ENCODE data around the gene UTS2B. TPM values are rescaled to one million over a fixed set of nuclear protein-coding genes. Genes with fewer than 3 reads are reported as not detected.

UTS2B gene
- total and polyA plus RNA-seq, 4 donors = 0.10 to 0.76 TPM; not detected in 2

GRCh38 chr3:191236646-191237045 lies 93.7 kb downstream of the UTS2B start:
- DNase-seq (ENCODE audit: low spot score) = no peak

GRCh38 chr3:191235331-191236314 lies 94.7 kb downstream of the UTS2B start:
- WGBS = 86% methylated on average over 4 of the region's 4 CpGs
- DNase-seq (ENCODE audit: low spot score) = no peak
- H3K9me3 ChIP-seq (ENCODE audit: control insufficient read depth in 4 of 4, low read length in 3 of 4) = no peaks in the 10 kb centered on the region
- no peak overlapping the region for H3K27ac ChIP-seq (ENCODE audit: low read depth in 1 of 2, low read length in 2 of 2)
- no peak overlapping the region for H3K4me3 ChIP-seq (ENCODE audit: low read depth in 1 of 3, low read length in 3 of 3)
- H3K9ac ChIP-seq (ENCODE audit: low read depth in 1 of 2, low read length in 2 of 2) = no peak overlapping the region
- H3K36me3 ChIP-seq (ENCODE audit: control insufficient read depth in 4 of 4, insufficient read depth in 3 of 4, low read depth in 1 of 4, low read length in 3 of 4) = no peaks in the 10 kb centered on the region
- no peaks in the 10 kb centered on the region for H3K4me1 ChIP-seq (ENCODE audit: control insufficient read depth in 4 of 4, insufficient read depth in 4 of 4, low read length in 3 of 4)
- TF ChIP-seq YY1 (IDR thresholded peaks at IDR 0.05) = no peak
- TF ChIP-seq TAF1 (conservative IDR thresholded peaks at IDR 0.05) = no peak
- no peak for TF ChIP-seq REST (IDR thresholded peaks at IDR 0.05)
- TF ChIP-seq RAD21 (IDR thresholded peaks at IDR 0.05) = no peak
- TF ChIP-seq FOXA2 (IDR thresholded peaks at IDR 0.05) = no peak
- TF ChIP-seq HNF4G (IDR thresholded peaks at IDR 0.05) = no peak
- no peak for TF ChIP-seq JUND (IDR thresholded peaks at IDR 0.05)
- no peak for TF ChIP-seq ATF3 (IDR thresholded peaks at IDR 0.05)
- no peak for TF ChIP-seq ZBTB33 (IDR thresholded peaks at IDR 0.05)
- TF ChIP-seq NR2F2 (IDR thresholded peaks at IDR 0.05) = no peak
- TF ChIP-seq RXRA (IDR thresholded peaks at IDR 0.05) = no peak
- TF ChIP-seq EGR1 (IDR thresholded peaks at IDR 0.05; ENCODE audit: low read depth in 2 of 2) = no peak
- no peaks in the 10 kb centered on the region for H3K27me3 ChIP-seq (ENCODE audit: control insufficient read depth in 4 of 4, insufficient read depth in 4 of 4, low read length in 3 of 4)

More at GRCh38 chr3:191236646-191237045, 93.7 kb downstream of the UTS2B start:
- Histone ChIP-seq H3K36me3 (ENCODE audit: control insufficient read depth in 4 of 4, insufficient read depth in 3 of 4, low read depth in 1 of 4, low read length in 3 of 4) (no peaks in the 10 kb centered on the region), H3K4me1 (ENCODE audit: control insufficient read depth in 4 of 4, insufficient read depth in 4 of 4, low read length in 3 of 4) (no peaks in the 10 kb centered on the region), H3K4me3 (ENCODE audit: low read depth in 1 of 3, low read length in 3 of 3) (no peak overlapping the region), H3K27me3 (ENCODE audit: control insufficient read depth in 4 of 4, insufficient read depth in 4 of 4, low read length in 3 of 4) (no peaks in the 10 kb centered on the region), H3K9ac (ENCODE audit: low read depth in 1 of 2, low read length in 2 of 2) (no peak overlapping the region), H3K9me3 (ENCODE audit: control insufficient read depth in 4 of 4, low read length in 3 of 4) (no peaks in the 10 kb centered on the region), H3K27ac (ENCODE audit: low read depth in 1 of 2, low read length in 2 of 2) (no peak overlapping the region)
- TF ChIP-seq MAX (IDR thresholded peaks at IDR 0.05) (no peak), GABPA (IDR thresholded peaks at IDR 0.05 in 1 of 2, conservative IDR thresholded peaks at IDR 0.05 in 1 of 2) (no peak), REST (IDR thresholded peaks at IDR 0.05) (no peak), NR2F2 (IDR thresholded peaks at IDR 0.05) (no peak), HNF4G (IDR thresholded peaks at IDR 0.05) (no peak)
- WGBS = 85% methylated on average over 3 of the region's 3 CpGs

Measured in liver (tissue), 9 donors.